HG02852 (cell line): ENCODE data around the gene COMMD3.
A peak's percentile ranks its signal among the peaks of the same experiment; 100 is the strongest.

ENCODE experiments used
- ATAC-seq: cut with Tn5 transposase; IDR thresholded peaks from one replicate; pipeline ENCODE4 v1.9.1; 2021; ENCODE audit warnings: mild to moderate bottlenecking, moderate library complexity; ENCODE audit not compliant: unreplicated experiment

COMMD3 gene

DNA sequence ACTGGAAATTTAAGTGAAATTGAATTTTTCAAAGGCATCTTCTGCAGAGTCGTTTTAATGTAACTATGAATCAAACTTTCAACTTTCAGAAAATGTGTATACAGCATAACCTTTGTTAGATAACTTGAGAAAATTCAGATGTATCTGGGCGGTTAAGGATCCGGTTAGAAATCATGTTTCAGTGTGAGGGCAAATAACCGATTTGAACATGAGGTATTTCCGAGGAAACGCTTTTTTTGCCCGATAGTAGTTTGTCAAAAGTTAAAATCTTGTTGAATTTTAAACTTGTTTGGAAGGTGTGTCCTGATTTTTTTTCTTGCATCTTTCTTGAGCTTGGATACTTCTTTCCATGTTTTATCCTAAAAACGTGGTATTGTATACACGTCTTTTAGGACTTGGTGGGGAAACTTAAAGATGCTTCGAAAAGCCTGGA, 3.4 kb downstream of the COMMD3 start:
- no peak for ATAC-seq

DNA sequence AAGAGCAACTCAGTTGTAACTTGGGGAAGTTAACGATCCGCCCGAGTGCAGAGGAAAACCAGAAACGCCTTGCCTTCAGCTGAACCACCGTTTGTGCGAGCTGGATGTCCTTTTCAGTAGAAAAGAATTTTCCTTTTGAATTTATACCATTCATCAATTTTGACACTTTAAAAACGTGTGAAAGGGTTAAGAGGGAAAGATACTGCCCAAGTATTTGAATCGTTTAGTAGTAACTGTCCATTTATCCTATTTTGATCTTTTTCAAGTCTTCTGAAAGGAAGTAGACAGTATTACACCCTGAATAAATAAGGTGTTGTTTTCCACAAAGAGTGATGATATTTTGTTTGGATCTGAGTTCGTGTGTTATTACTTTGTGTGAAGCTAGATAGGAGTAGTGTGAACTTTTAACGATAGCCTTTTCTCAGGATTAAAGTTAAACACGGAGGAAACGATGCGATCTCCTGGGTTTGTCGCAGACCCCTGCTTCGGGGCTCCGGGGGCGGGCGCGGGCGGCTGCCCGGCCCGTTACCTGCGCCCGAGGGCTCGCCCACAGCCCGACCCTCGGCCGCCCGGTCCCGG, 3.9 kb downstream of the COMMD3 start:
- ATAC-seq: no peak

DNA sequence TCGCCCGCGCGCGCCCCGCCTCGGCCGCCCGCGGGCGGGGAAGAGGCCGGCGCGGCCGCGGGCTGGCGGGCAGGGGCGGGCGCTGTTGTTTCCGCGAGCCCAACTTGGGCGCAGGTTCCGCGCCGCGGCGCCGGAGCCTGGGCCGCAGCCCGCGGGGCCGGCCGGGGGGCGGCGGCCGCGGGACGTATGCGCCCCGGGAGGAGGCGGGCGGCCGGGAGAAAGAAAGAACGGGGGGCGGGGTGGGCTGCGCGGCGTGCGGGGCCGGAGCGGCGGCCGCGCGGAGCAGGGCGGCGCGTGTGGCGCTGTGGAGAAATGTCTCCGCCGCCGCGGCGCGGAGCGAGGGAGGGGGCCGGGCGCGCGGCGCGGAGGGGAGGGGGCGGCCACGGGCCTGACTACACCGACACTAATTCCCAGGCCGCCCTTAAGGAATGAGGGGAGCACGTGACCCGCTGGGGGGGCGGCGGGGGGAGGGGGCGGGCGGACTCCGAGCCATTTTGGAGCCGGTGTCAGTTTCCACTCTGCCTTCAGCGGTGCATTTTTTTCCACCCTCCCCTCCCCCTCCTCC, 4.5 kb downstream of the COMMD3 start, which contains the start of gene BMI1:
Gene BMI1 (plus strand): TSS at position 509 of the 565 bp plus-strand sequence. CDS start 5,351 bp downstream, outside the sequence.
- peak; percentile 18 for ATAC-seq

DNA sequence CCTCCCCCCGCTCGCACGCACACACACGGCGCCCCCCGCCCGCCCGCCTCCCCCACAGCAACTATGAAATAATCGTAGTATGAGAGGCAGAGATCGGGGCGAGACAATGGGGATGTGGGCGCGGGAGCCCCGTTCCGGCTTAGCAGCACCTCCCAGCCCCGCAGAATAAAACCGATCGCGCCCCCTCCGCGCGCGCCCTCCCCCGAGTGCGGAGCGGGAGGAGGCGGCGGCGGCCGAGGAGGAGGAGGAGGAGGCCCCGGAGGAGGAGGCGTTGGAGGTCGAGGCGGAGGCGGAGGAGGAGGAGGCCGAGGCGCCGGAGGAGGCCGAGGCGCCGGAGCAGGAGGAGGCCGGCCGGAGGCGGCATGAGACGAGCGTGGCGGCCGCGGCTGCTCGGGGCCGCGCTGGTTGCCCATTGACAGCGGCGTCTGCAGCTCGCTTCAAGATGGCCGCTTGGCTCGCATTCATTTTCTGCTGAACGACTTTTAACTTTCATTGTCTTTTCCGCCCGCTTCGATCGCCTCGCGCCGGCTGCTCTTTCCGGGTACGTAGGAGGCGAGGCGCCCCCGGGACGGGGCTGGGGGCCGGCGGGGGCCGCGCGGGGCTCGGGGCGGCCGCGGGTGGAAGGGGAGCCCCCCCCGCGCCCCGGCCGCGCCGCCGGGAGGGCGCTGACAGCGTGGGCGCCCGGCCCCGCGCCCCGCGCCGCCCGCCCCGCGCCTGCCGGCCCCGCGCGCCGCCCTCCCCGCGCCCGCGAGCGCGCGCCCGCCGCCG, 5.2 kb downstream of the COMMD3 start:
- peak; percentile 19 for ATAC-seq

DNA sequence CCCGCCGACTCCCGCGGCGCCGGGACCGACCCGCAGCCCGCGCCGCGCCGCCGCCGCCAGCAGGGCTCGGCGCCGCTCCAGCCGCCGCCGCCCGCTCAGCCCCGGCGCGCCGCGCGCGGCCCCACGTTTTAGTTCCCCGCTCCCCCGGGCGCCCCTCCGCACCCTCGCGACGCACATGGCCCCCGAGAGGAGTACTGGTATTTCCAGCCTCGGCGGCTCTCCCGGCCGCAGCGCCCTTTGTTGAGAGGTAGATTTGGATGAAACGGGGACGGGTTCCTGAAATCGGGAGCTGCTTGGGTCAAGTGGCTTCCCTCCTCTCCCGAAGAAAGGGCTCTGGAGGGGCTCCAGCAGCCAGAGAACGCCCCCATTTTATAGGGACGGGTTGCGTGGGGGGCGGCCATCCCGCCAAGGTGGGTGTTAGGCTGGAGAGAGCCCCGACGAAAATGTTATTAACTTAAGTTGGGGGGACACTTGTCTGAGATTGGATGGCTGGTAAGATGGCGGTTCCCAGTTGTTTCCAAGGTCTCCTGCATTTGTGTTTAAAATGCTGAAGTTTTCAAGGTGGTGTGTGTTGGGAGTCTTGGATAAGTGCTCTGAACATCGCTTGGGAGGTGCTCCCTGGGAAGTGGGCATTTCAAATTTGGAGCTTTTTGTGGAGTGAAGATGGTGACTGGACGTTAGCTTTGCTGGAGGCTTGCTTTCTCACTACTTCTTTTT, 5.9 kb downstream of the COMMD3 start:
- ATAC-seq: no peak

DNA sequence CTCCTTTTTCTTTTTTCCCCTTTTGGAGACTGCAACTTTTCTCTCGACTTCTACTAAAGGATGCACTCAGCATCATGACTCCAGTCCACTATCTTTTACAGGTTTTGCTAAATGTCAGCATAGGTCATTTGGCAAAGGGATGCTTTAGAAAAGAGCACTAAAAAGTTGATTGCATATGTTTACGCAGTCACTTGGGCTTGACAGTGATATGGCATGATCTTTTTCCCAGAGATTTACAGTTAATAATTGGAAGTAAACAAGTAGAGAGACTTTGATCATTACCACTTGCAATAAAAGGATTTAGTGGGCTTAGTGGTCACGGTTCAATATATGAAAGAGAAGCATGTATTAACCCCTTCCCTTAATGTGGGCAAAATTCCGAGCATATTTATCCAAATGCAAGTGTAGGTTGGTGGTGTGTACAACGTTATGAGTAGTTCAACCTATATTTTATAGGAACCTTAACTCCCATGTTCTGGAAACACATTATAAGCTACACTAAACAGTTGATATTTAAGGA, 6.5 kb downstream of the COMMD3 start:
- no peak for ATAC-seq

DNA sequence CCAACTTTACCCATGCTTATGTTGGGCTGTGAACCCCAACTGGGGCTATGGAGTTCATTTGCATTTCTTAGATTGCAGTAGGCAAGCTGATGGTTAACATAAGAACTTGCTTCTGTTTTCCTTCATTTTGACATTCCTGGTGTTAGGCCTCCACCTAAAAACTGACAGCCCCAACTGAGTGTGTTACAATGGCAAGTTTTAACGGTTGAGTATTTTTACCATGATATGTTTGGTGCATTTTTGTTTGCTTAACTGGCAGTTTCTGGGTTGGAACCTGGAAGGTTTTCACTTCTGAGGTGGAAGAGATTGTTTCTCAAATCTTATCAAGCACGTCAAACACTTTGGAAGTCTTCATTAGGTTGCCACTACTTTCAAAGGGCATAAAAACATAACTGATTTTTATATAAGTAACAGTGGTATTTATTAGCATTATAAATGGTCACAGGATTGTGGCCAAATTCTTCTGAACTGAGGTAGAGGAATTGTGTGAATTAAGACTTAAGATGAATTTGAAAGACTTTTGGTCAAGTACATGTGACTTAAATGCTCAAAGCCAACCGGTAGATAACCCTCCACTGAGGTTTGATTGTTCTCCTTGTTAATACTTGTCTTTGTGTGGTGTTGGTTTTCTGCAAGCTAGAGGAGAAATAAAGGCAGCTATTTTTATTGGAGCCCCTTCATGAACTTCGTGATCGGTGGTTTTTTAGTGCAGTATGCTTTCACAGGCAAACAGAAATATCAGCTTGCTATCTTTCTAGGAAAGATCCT, 7.5 kb downstream of the COMMD3 start:
- no peak for ATAC-seq

DNA sequence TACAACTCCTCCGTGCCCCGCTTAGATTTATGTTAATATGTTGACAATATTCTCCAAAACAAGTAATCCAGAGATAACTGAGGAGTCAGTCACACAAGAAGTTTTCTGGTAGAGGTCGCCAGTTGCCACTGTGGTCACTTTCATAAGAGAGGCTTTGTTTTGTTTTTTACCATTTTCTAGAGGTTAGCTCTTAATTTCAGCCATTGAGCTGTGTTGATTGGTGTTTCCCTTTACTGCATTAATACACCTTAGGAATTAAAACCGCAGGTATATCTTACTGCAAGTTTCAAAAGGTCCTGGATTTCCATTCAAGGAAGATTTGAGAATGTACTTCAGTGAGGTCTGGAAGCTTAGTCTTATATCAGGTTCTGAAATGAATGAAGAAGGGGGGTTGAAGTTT, 8.2 kb downstream of the COMMD3 start:
- no peak for ATAC-seq

DNA sequence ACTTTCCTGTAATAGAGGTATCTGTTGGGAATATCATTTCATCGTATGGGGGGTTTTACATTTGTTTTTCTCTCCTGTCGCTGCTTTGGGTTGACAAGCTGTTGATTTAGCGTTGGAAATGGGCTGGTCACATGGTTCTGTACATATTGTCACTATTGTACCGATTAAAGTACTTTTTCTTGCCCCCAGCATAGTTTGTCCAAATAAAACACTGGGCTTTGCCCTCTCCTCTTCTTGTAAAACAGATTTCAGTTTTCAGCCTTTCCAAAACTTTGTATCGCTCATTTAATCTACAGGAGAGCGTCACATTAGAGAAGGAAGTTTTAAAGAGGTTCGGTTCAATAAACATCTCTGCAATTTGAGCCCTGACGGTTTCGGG, 8.7 kb downstream of the COMMD3 start:
- no peak for ATAC-seq

DNA sequence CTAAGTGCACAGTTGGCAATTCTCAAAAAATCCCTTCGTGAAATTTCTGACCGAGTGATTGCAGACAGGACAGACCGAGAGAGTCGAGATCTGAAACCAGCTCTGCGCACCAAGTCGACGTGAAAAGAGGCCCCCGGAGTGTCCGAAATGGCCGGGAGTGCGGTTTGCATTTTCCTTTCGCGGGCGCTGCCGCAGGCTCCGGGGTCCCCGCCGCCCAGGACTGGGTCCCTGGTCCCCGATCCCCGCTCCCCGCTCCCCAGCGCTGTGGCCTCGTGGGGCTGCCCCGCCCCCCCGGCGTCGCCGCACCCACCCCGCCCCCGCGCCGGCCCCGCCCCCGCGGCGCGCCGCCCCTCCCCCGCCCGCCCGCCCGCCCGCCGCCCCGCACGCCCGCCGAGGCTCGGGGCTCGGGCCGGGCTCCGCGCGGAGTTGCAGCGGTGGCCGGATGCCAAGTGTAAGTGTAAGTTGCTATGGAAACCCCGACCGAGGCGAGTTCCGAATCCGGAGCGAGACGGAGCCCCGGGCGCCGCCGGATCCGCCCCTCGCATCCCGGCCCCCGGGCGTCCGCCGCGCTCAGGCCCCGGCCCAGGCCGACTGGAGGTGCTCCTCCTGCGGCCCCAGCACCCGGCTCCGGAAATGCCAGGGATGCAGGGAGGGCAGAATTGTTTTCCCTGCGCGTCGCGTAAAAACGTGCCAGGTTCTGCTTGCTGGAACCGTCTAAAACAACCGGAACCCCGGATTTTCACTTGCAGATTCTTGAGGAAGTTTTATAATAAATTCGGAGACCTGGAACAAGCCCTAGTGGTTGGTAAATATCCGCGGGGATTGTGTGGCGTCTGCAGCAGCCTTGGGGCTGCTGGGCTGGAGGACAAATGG, 9.3 kb downstream of the COMMD3 start:
- peak; percentile 43 for ATAC-seq

DNA sequence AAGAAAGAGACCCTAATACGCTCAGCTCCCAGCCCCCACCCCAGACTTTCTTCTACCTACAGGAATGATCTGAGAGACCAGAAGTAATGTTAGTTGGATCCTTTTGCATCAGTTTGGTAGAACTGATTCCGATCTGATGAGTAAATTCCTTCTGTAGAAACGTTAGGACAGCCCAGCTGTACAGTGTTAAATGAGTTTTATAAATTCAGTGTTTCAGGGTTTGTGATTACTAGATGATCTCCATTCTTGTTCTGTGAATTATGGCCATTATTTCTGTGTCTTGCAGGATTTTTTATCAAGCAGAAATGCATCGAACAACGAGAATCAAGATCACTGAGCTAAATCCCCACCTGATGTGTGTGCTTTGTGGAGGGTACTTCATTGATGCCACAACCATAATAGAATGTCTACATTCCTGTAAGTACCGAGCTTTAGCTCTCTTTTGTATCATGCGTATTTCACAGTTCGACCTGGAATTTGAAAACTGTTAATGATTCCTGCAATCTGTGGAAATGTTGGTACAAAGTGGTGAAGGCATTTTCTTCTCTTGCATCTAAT, 10.0 kb downstream of the COMMD3 start:
- no peak for ATAC-seq

DNA sequence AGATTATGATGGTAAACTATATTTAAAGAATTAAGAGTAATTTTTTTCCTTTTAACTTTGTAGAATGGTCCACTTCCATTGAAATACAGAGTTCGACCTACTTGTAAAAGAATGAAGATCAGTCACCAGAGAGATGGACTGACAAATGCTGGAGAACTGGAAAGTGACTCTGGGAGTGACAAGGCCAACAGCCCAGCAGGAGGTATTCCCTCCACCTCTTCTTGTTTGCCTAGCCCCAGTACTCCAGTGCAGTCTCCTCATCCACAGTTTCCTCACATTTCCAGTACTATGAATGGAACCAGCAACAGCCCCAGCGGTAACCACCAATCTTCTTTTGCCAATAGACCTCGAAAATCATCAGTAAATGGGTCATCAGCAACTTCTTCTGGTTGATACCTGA, 13.0 kb downstream of the COMMD3 start:
- no peak for ATAC-seq

DNA sequence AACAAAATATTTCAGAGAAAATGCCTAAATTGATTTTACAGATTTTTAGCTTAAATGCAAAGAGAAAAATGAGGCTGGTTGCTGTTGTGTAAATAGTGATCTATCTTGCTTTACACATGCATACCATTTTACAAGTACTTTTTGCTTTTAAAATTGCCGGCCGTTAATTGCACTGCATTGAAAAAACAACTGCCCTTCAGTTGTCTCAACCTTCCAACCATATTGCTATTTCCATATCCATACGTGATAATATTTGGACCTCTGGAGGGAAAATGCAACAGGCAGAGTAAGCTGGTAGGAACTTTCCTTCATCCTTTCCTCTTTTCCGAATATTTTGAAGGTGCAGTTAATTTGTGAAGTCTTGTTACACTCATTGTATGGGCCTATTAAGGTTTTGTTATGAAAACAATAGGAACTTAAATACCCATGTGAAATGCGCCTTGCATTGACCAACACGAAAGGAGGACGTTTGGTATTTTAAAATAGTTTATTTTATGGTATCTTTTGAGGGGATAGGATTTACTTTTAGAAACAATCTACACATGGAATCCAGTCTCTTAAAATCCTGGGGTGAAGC, 16.0 kb downstream of the COMMD3 start:
- no peak for ATAC-seq

DNA sequence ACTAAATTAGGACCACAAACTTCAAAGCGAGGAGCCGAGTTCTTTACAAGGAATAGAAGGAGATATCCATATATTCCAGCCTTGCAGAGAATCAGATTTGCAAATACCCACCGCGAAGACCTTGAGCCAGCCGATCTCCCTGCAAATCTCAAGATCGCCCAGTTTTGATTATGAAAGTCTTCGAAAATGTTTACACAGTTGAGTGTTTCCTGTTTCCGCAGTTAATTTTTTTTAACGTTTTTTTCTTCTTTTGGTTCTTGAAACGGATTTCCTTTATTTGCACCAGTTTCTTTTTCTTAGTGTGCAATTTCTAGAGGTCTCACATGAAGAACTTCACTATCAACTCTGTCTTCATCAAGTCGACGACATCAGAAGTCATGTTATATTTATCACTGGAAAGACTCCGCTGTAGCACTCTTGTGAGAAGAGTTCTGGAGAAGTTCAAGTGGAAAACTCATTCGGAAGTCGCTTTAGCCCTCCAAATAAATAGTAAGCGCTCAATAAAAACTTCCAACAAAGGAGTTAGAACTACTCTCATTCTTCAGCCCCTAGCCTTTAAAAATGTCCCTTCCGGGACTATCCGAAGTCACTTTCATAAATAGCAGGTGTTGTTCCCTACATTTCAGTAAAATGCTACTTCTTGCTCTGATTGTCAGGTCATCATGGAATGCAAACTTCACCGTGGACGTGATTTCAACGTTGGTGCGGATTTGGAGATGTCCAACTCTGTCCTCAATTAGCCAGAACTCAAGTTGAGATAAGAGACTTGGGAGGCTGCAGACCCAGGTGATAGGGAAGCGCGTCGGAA, 17.2 kb downstream of the COMMD3 start:
- ATAC-seq: no peak

DNA sequence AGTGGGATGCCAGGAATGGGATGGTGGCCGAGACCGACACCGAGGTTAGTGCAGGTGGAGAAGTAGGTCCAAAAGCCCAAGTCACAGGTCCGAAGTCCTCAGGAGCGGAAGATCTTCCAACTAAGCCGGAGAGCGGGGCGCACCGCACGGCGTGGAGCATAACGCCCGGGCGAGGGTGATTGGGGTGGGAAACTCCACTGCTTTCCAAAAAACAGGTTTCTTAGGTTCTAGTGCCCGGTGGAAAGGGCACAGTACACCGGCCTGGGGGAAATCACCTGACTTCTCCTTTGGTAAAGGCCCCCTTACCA, 17.7 kb downstream of the COMMD3 start:
- ATAC-seq: no peak

DNA sequence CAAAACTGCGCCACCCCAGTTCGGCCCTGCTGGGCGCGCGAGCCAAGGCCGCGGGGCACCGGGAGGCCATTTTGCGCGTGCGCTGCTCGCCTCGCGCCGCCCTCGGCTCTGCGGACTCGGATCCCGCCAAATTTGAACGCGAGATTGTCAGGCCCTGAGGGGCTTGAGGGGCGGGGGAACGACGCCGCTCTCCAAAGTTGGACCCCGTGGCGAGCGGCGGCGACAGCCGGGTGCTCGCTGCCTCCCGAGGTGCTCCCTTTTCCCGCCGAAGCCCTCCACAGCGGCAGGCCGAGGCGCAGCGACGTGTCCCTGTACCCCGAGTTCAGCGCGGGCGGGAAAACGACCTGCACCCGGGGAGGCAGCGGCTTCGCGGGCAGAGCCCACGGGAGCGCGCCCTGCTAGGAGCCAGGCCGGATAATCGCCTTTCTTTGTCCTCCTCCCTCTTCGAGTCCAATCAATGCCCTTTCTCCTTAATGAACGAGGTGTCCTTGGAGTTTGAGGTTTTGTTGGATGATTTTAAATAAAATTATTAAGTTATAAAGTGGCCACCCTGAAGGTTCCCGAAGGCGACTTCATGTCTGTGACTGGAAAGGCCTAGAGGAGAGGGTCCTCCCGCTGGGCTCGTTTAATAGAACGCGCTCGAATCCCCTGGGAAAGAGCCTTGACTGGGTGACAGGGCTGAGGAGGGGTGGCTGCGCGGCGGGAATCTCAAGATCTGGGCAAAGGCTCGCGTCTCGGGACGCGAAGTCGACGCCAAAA, 18.4 kb downstream of the COMMD3 start:
- no peak for ATAC-seq

DNA sequence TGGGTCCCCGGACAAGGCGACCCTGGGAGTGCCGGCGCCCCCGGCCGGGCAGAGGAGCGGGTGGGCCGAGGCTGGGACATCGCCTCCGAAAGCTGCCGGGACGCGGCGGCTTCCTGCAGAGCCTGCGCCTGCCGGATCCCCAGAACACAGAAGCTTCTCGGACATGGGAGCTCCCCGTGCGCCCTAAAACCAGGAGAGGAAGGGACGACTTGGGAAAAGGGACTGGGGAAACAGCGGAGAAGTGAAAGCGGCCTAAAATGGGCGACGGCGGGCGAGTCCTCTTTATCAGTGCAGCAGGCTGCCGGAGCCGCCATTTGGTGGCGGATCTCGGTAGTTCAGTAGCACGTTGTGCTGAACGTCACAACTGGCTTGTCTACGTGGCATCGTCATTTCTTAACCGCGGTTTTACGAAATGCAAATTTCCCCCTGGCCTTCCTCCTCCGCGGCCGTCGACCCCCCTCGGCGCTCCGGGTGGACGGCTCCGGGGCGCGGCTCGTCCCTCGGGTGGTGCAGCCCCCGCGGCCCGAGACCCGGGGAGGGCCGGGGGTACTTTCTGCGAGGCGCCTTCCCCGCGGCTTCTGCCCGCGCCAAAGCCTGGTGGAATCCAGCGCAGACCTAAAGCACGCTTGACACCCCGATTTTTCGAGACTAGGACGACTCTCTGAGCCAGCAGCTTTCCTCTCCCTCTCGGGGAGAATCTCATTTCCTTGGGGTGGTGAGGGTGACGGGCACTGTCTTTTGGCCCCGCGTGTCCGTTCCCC, 19.2 kb downstream of the COMMD3 start:
- peak; percentile 55 for ATAC-seq
